B cell (primary cell): Measurements from ENCODE around the gene LILRA6.

ENCODE experiments used
- EZH2 ChIP-seq: IDR thresholded peaks from 2 replicates; pipeline ENCODE4 v1.6.1; 2012; ENCODE audit warnings: borderline replicate concordance, low read depth, mild to moderate bottlenecking, moderate library complexity, low read length; ENCODE audit not compliant: insufficient read depth, poor library complexity, severe bottlenecking
- TF ChIP-seq, protein P1 (sequence below): fragments of 200-600 bp; IDR thresholded peaks from one replicate; pipeline ENCODE4 v1.8.0; 2022; ENCODE audit warnings: antibody characterized with exemption, mild to moderate bottlenecking

DNA sequence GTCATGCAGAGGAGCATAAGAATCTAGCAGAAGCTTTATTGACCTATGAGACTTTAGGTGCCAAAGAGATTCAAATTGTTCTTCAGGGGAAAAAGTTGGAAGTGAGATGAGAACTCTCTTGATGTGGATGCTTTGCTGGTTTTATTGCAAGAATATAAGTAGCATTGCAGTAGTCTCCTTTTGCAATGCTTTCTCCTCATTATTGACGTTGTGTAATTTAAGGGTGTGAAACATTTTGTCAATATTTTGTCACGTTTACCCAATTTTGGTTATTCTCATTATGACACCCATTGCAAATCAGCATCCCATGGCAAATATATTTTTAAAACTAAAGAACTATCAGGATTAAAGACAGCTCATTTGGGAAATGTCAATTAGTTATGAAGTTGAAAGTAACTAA, 26.3 kb upstream of the LILRA6 start:
- TF ChIP-seq, protein P1, sequence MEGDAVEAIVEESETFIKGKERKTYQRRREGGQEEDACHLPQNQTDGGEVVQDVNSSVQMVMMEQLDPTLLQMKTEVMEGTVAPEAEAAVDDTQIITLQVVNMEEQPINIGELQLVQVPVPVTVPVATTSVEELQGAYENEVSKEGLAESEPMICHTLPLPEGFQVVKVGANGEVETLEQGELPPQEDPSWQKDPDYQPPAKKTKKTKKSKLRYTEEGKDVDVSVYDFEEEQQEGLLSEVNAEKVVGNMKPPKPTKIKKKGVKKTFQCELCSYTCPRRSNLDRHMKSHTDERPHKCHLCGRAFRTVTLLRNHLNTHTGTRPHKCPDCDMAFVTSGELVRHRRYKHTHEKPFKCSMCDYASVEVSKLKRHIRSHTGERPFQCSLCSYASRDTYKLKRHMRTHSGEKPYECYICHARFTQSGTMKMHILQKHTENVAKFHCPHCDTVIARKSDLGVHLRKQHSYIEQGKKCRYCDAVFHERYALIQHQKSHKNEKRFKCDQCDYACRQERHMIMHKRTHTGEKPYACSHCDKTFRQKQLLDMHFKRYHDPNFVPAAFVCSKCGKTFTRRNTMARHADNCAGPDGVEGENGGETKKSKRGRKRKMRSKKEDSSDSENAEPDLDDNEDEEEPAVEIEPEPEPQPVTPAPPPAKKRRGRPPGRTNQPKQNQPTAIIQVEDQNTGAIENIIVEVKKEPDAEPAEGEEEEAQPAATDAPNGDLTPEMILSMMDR = no peak
- TF ChIP-seq EZH2 = no peak
